Nephron (organoid): ENCODE data around the gene CLMN.

Experiments used
- H3K27ac Mint-ChIP-seq, 3 experiments: 2 replicates each; pipeline ENCODE4 v1.8.0; 2020; ENCODE audit warnings: mixed read lengths in 3 of 3, mild to moderate bottlenecking in 2 of 3, moderate library complexity in 1 of 3
- H3K27me3 Mint-ChIP-seq: 2 replicates; pipeline ENCODE4 v1.8.0; 2021; ENCODE audit warnings: low read depth, mild to moderate bottlenecking, moderate library complexity, mixed read lengths
- H3K36me3 Mint-ChIP-seq: 2 replicates; pipeline ENCODE4 v1.8.0; 2020; ENCODE audit warnings: low read depth, mixed read lengths
- H3K4me1 Mint-ChIP-seq: 2 replicates; pipeline ENCODE4 v1.8.0; 2020; ENCODE audit warnings: mixed read lengths
- H3K4me3 Mint-ChIP-seq, 3 experiments: 2 replicates each; pipeline ENCODE4 v1.8.0; 2020; ENCODE audit warnings: mild to moderate bottlenecking in 3 of 3, mixed read lengths in 3 of 3, moderate library complexity in 2 of 3
- H3K9me3 Mint-ChIP-seq: 2 replicates; pipeline ENCODE4 v1.8.0; 2020; ENCODE audit warnings: mixed read lengths
- CTCF ChIP-seq, 3 experiments: fragments of 200-600 bp; sonication (generic); IDR thresholded peaks; one replicate each; pipeline ENCODE4 v1.5.0; 2021; ENCODE audit warnings: antibody characterized with exemption in 3 of 3; ENCODE audit not compliant: unreplicated experiment in 3 of 3

The CLMN gene

DNA sequence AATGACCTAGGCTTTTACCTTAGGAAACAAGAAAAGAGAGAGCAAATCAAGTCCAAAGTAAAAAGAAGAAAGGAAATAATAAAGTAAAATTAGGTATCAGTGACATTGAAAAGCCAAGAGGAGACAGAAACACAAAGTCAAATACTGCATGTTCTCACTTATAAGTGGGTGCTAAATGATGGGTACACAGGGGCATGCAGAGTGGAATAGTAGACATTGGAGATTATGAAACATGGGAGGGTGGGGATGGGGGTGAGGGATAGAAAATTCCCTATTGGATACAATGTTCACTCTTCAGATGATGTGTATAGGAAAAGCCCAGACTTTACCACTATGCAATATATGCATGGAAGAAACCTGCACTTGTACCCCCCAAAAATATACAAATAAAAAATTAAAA is 35.1 kb upstream of the CLMN start:
- Mint-ChIP-seq H3K27ac (no peak overlapping the region), H3K36me3 (no peaks in the 10 kb centered on the region), H3K27me3 (no peaks in the 10 kb centered on the region), H3K9me3 (peaks cover 12% of the 10 kb centered on the region), H3K4me3 (no peak overlapping the region), H3K4me1 (no peaks in the 10 kb centered on the region)
- no peak for TF ChIP-seq CTCF (IDR thresholded peaks at IDR 0.05; ENCODE audit: unreplicated experiment in 3 of 3)

- peaks cover 12% of the 10 kb centered on the region for H3K9me3 Mint-ChIP-seq
- no peak overlapping the region for H3K27ac Mint-ChIP-seq
- H3K4me3 Mint-ChIP-seq = no peak overlapping the region
- H3K27me3 Mint-ChIP-seq = no peaks in the 10 kb centered on the region
- no peaks in the 10 kb centered on the region for H3K36me3 Mint-ChIP-seq
- TF ChIP-seq CTCF (IDR thresholded peaks at IDR 0.05; ENCODE audit: unreplicated experiment in 3 of 3) = no peak
- H3K4me1 Mint-ChIP-seq = no peaks in the 10 kb centered on the region
Measured at GRCh38 chr14:95353664-95354063, 34.0 kb upstream of the CLMN start.

DNA sequence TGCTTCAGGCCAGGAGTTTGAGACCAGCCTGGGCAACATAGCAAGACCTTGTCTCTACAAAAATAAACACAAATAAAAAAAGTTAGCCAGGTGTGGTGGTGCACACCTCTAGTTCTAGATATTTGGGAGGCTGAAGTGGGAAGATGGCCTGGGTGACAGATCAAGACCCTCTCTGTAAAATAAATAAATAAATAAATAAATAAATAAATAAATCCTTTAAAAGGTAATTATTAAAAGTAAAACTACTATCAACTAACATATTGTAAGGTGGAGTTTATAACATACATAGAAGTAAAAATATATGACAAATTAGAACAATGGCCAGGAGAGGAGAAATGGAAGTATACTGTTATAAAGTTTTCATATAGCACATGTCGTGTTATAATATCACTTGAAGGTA is 33.3 kb upstream of the CLMN start:
- Mint-ChIP-seq H3K36me3 (no peaks in the 10 kb centered on the region), H3K27me3 (no peaks in the 10 kb centered on the region), H3K9me3 (peaks cover 12% of the 10 kb centered on the region), H3K4me3 (no peak overlapping the region), H3K27ac (no peak overlapping the region), H3K4me1 (no peaks in the 10 kb centered on the region)
- no peak for TF ChIP-seq CTCF (IDR thresholded peaks at IDR 0.05; ENCODE audit: unreplicated experiment in 3 of 3)

DNA sequence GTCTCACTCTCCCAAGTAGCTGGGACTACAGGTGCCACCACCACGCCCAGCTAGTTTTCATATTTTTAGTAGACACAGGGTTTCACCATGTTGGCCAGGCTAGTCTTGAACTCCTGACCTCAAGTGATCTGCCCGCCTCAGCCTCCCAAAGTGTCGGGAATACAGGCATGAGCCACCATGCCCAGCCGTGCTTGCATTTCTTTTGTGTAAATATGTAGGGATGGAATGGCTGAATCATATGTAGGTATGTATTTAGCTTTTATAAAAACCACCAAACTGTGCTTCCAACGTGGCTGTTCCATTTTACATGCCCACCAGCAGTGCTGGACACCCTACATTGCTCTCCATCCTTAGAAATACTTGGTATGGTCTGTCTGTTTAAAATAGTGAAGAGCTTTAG is 32.8 kb upstream of the CLMN start:
- H3K9me3 Mint-ChIP-seq = peaks cover 12% of the 10 kb centered on the region
- H3K36me3 Mint-ChIP-seq = no peaks in the 10 kb centered on the region
- no peak for TF ChIP-seq CTCF (IDR thresholded peaks at IDR 0.05; ENCODE audit: unreplicated experiment in 3 of 3)
- no peaks in the 10 kb centered on the region for H3K4me1 Mint-ChIP-seq
- H3K4me3 Mint-ChIP-seq = no peak overlapping the region
- H3K27me3 Mint-ChIP-seq = no peaks in the 10 kb centered on the region
- H3K27ac Mint-ChIP-seq = no peak overlapping the region

GRCh38 chr14:95349241-95349640 is 29.5 kb upstream of the CLMN start:
- Mint-ChIP-seq H3K36me3 (no peaks in the 10 kb centered on the region), H3K27me3 (no peaks in the 10 kb centered on the region), H3K4me3 (no peak overlapping the region), H3K27ac (no peak overlapping the region), H3K4me1 (no peaks in the 10 kb centered on the region), H3K9me3 (peaks cover 9% of the 10 kb centered on the region)
- no peak for TF ChIP-seq CTCF (IDR thresholded peaks at IDR 0.05; ENCODE audit: unreplicated experiment in 3 of 3)

- H3K27ac Mint-ChIP-seq = no peak overlapping the region
- H3K27me3 Mint-ChIP-seq = no peaks in the 10 kb centered on the region
- H3K36me3 Mint-ChIP-seq = no peaks in the 10 kb centered on the region
- no peak overlapping the region for H3K4me3 Mint-ChIP-seq
- TF ChIP-seq CTCF (IDR thresholded peaks at IDR 0.05; ENCODE audit: unreplicated experiment in 3 of 3) = no peak
- peaks cover 5% of the 10 kb centered on the region for H3K9me3 Mint-ChIP-seq
- no peaks in the 10 kb centered on the region for H3K4me1 Mint-ChIP-seq
Measured at GRCh38 chr14:95348395-95349080, 28.8 kb upstream of the CLMN start.
